ENCODE results near the gene CYP27C1. TPM values are rescaled to one million over a fixed set of nuclear protein-coding genes. Genes with fewer than 3 reads are reported as not detected.

Gene CYP27C1
- total and polyA plus RNA-seq, 9 of the 15 experiments (the other 6 are each of a cell fraction or from before 2014, with no cell fraction given), result not detected

DNA sequence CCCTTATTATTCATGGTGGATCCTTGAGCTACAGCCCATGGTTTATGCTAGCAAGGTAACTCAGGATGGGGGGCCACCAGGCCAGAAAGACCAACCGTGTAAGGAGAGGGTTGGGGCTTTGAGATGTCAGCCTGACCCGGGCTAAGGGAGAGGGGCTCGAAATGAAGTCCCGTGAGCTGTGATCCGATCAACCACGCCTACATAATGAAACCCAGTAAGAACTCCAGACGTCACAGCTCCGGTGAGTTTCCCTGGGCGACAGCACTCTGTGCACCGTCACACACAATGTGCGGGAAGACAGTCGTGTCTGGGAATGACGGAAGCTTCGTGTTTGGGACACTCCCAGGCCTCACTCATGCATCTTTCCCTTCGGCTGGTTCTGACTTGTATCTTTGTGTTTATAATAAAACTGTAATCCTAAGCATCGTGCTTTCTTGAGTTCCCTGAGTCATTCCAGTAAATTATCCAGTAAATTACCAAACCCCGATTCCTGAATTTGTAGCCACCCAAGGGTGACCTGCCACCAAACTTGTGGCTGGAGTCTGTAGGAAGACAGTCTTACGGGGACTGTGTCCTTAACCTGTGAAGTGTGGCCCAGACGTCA, 44.2 kb downstream of the CYP27C1 start (continued):
- TF ChIP-seq ZBTB5 (IDR thresholded peaks at IDR 0.05), result no peak
- no peak for TF ChIP-seq MBD2 (IDR thresholded peaks at IDR 0.05; ENCODE audit: borderline replicate concordance, low read depth)
- TF ChIP-seq HINFP (tag; conservative IDR thresholded peaks at IDR 0.05; ENCODE audit: low read depth), result no peak

GRCh38 chr2:127175041-127175721, 44.9 kb downstream of the CYP27C1 start:
- ChIA-PET POLR2A (interaction anchor here (1.6 kb wide), 1 partner anchor 8 kb away, joined by 3 read pairs; no protein-coding TSS in a partner anchor), CTCF (ENCODE audit: low intra/inter-chr PET ratio) (no interaction called here)
- H3K9ac ChIP-seq (ENCODE audit: insufficient read depth in 1 of 2, low read depth in 2 of 2, low read length in 2 of 2), result no peak overlapping the region
- no peaks in the 10 kb centered on the region for H3K9me3 ChIP-seq (replicated peaks; ENCODE audit: control insufficient read depth, insufficient read depth, low read depth, low read length)
- H3K4me3 ChIP-seq, result no peak overlapping the region
- intact Hi-C loops (cut with micrococcal nuclease), result no loop called here
- no TSS peak for BruUV-seq (replicated peaks)
- FAIRE-seq, result no peak
- H3K4me2 ChIP-seq (ENCODE audit: insufficient read depth, low read length), result no peak overlapping the region
- H3K27ac ChIP-seq (ENCODE audit: extremely low read depth, low read depth, low read length), result no peak overlapping the region
- ATAC-seq, result peak; percentile 62
- WGBS (ENCODE audit: insufficient coverage, low coverage, missing lambda C conversion rate), result 0% methylated on average over 13 of the region's 13 CpGs
- no peaks in the 10 kb centered on the region for H3K4me1 ChIP-seq (replicated peaks in 1 of 2; ENCODE audit: control insufficient read depth in 2 of 2, insufficient read depth in 2 of 2, low read length in 2 of 2)
- DNase-seq (ENCODE audit: extremely low read depth in 1 of 4, low spot score in 3 of 4), result no peak
- peaks cover 34 to 57% of the 10 kb centered on the region in 2 experiments for H3K27me3 ChIP-seq (ENCODE audit: control insufficient read depth in 2 of 2, insufficient read depth in 2 of 2, low read length in 2 of 2)
- H3K79me2 ChIP-seq (ENCODE audit: control insufficient read depth, insufficient read depth, low read length), result no peaks in the 10 kb centered on the region
- H2AFZ ChIP-seq (ENCODE audit: low read depth, low read length), result no peak overlapping the region
- H4K20me1 ChIP-seq (replicated peaks; ENCODE audit: control insufficient read depth, insufficient read depth, low read length), result no peaks in the 10 kb centered on the region; the same call in 1 of the 2 replicates
- H3K9me1 ChIP-seq (ENCODE audit: control insufficient read depth, insufficient read depth, low read length), result no peaks in the 10 kb centered on the region
- H3K36me3 ChIP-seq (ENCODE audit: control insufficient read depth, insufficient read depth, low read length), result no peaks in the 10 kb centered on the region
- in situ Hi-C loops (cut with MboI), result no loop called here
- TF ChIP-seq BHLHE40 (IDR thresholded peaks at IDR 0.05; ENCODE audit: low read length), result 0 out of 2 replicates have a peak, but pooled peaks have one; percentile 33
- TF ChIP-seq ZBTB49 (CRISPR knock-in tag; IDR thresholded peaks at IDR 0.05; ENCODE audit: borderline replicate concordance), result no peak
- no peak for TF ChIP-seq SRSF7 (optimal IDR thresholded peaks at IDR 0.05; ENCODE audit: low read depth, low read length)
- no peak for TF ChIP-seq SRSF3 (IDR thresholded peaks at IDR 0.05; ENCODE audit: insufficient read depth, low read length)
- TF ChIP-seq, protein P1, sequence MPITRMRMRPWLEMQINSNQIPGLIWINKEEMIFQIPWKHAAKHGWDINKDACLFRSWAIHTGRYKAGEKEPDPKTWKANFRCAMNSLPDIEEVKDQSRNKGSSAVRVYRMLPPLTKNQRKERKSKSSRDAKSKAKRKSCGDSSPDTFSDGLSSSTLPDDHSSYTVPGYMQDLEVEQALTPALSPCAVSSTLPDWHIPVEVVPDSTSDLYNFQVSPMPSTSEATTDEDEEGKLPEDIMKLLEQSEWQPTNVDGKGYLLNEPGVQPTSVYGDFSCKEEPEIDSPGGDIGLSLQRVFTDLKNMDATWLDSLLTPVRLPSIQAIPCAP (CRISPR knock-in tag; IDR thresholded peaks at IDR 0.05; ENCODE audit: borderline replicate concordance), result no peak
- TF ChIP-seq ZEB2 (IDR thresholded peaks at IDR 0.05), result no peak
- peak; percentile 42 for TF ChIP-seq RFX1 (IDR thresholded peaks at IDR 0.05)
- TF ChIP-seq USF1 (CRISPR knock-in tag; IDR thresholded peaks at IDR 0.05), result peak; percentile 53
- TF ChIP-seq HMG20A (CRISPR knock-in tag; conservative IDR thresholded peaks at IDR 0.05), result no peak
